Measurements from ENCODE around the gene INSIG1.

DNA sequence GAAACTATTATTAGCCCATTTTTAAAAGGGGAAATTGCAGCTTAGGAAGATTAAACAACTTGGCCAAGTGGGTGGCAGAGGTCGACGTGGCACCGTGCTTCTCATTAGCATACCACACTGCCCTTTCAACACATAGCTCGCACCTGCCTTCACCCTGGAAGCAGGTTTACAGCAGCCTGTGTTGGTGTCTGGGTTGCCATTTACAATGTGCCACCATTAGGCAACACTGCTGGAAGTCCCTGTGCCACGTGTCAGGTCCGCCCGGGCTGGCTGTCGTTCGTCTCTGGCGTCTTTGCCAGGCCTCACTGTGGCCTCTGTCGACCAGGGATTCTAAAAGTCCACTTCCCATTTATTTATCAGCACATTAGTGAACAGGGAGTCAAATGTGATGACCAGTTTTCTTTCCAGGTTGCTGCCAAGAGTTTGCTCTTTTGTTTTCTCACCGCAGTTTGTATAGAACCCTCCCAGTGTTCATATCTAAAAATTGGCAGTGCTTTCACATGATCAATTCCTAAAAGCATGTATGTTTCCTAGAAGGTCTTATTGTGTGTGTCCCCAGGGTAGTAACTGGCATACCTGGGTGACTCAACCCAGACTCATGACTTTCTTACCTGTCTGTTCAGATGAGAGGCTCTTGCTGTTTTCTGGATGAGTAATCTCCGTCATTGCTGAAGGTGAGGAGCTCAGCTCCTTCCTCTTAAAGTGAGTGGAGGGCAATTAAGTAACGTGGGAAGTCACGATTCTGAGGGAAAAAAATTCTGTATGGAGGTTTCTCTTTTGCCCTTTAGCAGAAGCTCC is 9.2 kb downstream of the INSIG1 start:
- TF ChIP-seq, protein P1, sequence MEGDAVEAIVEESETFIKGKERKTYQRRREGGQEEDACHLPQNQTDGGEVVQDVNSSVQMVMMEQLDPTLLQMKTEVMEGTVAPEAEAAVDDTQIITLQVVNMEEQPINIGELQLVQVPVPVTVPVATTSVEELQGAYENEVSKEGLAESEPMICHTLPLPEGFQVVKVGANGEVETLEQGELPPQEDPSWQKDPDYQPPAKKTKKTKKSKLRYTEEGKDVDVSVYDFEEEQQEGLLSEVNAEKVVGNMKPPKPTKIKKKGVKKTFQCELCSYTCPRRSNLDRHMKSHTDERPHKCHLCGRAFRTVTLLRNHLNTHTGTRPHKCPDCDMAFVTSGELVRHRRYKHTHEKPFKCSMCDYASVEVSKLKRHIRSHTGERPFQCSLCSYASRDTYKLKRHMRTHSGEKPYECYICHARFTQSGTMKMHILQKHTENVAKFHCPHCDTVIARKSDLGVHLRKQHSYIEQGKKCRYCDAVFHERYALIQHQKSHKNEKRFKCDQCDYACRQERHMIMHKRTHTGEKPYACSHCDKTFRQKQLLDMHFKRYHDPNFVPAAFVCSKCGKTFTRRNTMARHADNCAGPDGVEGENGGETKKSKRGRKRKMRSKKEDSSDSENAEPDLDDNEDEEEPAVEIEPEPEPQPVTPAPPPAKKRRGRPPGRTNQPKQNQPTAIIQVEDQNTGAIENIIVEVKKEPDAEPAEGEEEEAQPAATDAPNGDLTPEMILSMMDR (IDR thresholded peaks at IDR 0.05; ENCODE audit: extremely low read depth in 1 of 2, insufficient read depth in 1 of 2, low read depth in 1 of 2, low read length in 2 of 2): no peak
- no peak for TF ChIP-seq EZH2 (IDR thresholded peaks at IDR 0.05; ENCODE audit: borderline replicate concordance, low read depth, low read length, severe bottlenecking)
- no peak for TF ChIP-seq POLR2A (IDR thresholded peaks at IDR 0.05; ENCODE audit: low read depth, low read length)
- no peak for TF ChIP-seq MYC (IDR thresholded peaks at IDR 0.05; ENCODE audit: low read depth, low read length)
- TF ChIP-seq, protein P2, sequence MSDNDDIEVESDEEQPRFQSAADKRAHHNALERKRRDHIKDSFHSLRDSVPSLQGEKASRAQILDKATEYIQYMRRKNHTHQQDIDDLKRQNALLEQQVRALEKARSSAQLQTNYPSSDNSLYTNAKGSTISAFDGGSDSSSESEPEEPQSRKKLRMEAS (IDR thresholded peaks at IDR 0.05; ENCODE audit: insufficient read depth, insufficient read length): no peak
- no peak for TF ChIP-seq POLR2AphosphoS5 (IDR thresholded peaks at IDR 0.05; ENCODE audit: insufficient read depth, low read depth, low read length)
- TF ChIP-seq JUN (IDR thresholded peaks at IDR 0.05; ENCODE audit: borderline replicate concordance, insufficient read depth, insufficient read length, low read depth): no peak
- TF ChIP-seq FOS (IDR thresholded peaks at IDR 0.05; ENCODE audit: borderline replicate concordance, insufficient read depth, low read length): no peak
- no peak for TF ChIP-seq GATA2 (IDR thresholded peaks at IDR 0.05; ENCODE audit: insufficient read depth, insufficient read length, low read depth, low read length)
